ENCODE measurements around the gene TOR3A.

The TOR3A gene

DNA sequence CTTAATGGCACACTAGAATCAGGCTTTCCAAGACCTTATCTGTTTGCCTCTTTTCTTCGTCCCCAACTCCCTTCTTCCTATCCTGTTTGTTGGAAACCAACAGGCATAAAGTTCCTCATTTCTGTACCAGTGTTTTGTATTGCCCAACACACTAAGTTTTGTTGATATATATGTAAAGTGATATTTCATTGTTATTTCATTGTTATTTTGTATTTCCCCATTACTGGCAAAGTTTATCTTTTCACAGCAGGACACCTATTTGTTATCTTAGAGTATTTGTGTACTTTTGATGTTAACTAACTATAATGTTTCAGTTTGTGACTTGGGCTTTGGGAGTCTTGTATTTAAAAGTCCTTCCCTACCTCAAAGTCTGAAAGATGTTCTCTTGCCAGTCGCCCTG, 29.1 kb upstream of the TOR3A start:
- no peak for DNase-seq (ENCODE audit: low read depth)
- no peak overlapping the region for H3K4me3 ChIP-seq (ENCODE audit: control insufficient read depth, low read depth, low read length)
- TF ChIP-seq, protein P1, sequence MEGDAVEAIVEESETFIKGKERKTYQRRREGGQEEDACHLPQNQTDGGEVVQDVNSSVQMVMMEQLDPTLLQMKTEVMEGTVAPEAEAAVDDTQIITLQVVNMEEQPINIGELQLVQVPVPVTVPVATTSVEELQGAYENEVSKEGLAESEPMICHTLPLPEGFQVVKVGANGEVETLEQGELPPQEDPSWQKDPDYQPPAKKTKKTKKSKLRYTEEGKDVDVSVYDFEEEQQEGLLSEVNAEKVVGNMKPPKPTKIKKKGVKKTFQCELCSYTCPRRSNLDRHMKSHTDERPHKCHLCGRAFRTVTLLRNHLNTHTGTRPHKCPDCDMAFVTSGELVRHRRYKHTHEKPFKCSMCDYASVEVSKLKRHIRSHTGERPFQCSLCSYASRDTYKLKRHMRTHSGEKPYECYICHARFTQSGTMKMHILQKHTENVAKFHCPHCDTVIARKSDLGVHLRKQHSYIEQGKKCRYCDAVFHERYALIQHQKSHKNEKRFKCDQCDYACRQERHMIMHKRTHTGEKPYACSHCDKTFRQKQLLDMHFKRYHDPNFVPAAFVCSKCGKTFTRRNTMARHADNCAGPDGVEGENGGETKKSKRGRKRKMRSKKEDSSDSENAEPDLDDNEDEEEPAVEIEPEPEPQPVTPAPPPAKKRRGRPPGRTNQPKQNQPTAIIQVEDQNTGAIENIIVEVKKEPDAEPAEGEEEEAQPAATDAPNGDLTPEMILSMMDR (IDR thresholded peaks at IDR 0.05; ENCODE audit: control insufficient read depth, insufficient read depth, low read depth, low read length, missing control alignments), result no peak

DNA sequence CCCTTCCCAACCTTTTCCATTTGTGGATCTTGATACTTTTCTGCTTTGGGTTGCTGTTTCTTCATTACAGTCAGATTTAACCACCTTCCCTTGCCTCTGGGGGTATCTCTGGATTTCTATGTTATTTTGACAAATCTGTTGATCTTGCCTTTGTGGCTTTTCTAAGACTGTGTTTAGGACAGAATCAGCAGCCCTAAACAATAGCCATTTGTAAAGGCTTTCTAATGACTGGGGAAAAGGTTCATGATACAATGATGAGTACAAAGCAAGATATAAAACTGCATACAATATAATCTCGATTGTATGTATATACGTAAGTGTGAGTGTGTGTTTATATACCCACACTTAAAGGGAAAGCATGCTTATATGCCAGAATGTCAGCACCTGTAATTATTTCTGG, 28.4 kb upstream of the TOR3A start:
- TF ChIP-seq, protein P1 (IDR thresholded peaks at IDR 0.05; ENCODE audit: control insufficient read depth, insufficient read depth, low read depth, low read length, missing control alignments), result no peak
- H3K4me3 ChIP-seq (ENCODE audit: control insufficient read depth, low read depth, low read length), result no peak overlapping the region
- no peak for DNase-seq (ENCODE audit: low read depth)

DNA sequence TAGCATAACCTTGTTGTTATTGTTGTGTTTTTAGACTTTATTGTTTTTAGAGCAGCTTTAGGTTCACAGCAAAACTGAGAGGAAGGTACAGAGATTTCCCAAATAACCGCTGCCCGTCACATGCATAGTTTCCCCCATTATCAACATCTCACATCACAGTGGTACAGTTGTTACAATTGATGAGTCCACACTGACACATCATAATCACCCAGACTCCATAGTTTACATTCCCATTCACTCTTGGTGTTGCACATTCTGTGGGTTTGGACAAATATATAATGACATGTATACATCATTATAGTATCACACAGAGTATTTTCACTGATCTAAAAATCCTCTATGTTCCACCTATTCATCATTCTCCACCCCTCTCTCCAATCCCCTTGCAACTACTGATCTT, 25.9 kb upstream of the TOR3A start:
- H3K4me3 ChIP-seq (ENCODE audit: control insufficient read depth, low read depth, low read length), result no peak overlapping the region
- no peak for DNase-seq (ENCODE audit: low read depth)
- TF ChIP-seq, protein P1 (IDR thresholded peaks at IDR 0.05; ENCODE audit: control insufficient read depth, insufficient read depth, low read depth, low read length, missing control alignments), result no peak

DNA sequence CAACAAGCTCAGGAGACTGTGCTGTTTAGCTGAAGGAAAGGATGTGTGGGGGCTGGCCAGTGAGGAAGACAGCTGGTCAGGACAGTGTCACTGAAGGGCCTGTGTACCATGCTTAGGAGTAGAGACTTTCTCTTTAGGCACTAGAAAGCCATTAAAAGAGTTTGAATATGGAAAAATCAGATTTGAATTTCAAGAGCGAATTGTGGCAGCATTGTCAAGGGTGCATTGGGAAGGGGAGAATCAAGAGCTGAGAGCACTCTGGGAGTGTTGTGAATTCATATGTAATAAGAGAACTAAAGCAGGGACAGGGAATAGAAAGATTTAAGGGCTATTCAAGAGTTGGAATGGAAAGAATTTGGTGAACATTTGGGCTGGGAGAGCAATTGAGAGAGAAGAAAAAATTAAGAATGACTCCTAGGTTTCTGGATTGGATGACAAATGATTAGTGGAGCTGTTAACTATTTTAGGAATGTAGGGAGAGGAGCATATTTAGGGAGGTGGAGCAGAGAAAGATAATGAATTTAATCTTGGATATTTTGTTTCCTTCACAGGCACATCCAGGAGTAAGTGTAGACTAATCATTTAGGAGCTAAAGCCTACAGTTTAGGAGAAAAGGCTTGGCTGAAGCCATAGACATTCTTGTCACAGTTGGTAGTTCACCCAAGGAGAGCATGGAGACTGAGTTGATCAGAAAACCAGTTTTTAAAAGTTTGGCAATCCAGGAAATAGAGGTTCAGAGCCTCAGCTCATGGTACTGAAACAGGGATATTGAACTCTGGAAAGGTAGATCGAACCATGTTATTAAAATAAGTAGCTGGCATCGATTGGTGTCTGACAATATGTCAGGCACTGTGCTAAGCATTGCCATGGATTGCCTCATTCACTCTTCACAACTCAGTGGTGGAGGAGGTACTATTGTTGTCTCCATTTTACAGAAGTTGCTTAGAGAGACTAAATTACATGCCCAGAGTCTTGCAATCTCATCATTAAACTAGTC, 23.1 kb upstream of the TOR3A start:
- no peak overlapping the region for H3K4me3 ChIP-seq (ENCODE audit: control insufficient read depth, low read depth, low read length)
- no peak for DNase-seq (ENCODE audit: low read depth)
- TF ChIP-seq, protein P1 (IDR thresholded peaks at IDR 0.05; ENCODE audit: control insufficient read depth, insufficient read depth, low read depth, low read length, missing control alignments), result no peak

DNA sequence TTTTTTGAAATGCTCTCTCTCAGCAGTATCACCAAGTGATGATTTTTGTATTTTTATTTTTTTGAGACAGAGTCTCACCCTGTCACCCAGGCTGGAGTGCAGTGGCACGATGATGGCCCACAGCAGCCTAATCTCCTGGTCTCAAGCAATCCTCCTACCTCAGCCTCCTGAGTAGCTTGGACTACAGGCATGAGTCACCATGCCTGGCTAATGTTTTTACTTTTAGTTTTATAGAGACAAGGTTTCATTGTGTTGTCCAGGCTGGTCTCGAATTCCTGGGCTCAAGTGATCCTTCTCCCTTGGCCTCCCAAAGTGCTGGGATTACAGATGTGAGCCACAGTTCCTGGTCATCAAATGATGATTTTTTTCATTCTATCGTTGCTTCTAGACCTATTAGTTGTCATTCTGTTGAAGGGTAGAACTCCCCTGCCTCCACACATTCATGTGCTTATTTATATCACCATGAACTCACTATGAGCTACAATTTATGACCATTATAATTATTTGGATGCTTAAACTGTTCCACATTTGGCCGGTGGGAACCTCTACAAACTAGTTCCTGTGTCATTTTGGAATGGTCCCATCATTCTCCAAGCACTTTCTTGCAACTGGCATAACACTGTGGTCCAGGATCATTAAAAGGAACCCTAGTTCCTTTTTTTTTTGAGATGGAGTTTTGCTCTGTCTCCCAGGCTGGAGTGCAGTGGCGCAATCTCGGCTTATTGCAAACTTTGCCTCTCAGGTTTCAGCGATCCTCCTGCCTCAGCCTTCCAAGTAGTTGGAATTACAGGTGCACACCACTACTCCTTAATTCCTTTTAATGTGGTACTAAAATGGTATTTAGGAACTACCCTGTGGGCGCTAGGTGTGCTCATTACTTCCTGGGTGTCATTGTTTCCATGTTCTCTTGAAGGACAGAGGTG, 20.2 kb upstream of the TOR3A start:
- no peak overlapping the region for H3K4me3 ChIP-seq (ENCODE audit: control insufficient read depth, low read depth, low read length)
- TF ChIP-seq, protein P1 (IDR thresholded peaks at IDR 0.05; ENCODE audit: control insufficient read depth, insufficient read depth, low read depth, low read length, missing control alignments), result no peak
- DNase-seq (ENCODE audit: low read depth), result no peak

DNA sequence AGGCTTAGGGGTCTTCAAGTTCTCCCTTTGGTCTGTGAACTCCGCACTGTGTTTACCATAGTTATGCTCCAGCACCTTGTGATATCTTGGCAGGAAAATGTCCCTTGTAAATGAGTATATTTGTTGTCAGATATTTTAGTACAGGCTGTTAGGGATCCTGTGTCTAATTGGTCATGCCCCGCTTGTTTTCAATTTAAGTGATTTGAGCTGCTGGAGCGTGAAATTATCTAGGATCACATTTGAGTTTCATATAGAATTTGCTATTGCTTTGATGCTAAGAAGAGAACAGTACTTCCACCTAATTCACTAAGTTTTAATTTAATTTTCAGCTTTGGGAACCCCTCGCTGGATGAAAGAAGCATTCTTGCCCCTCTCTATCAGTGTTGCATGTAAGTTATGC, 15.4 kb upstream of the TOR3A start:
- no peak for DNase-seq (ENCODE audit: low read depth)
- no peak overlapping the region for H3K4me3 ChIP-seq (ENCODE audit: control insufficient read depth, low read depth, low read length)
- TF ChIP-seq, protein P1 (IDR thresholded peaks at IDR 0.05; ENCODE audit: control insufficient read depth, insufficient read depth, low read depth, low read length, missing control alignments), result no peak
